Neural cell (in vitro differentiated cells): ENCODE measurements around the gene ADRA1B.

Source experiments
- CTCF ChIP-seq: fragments of 450-650 bp; IDR thresholded peaks from 2 replicates; pipeline ENCODE4 v1.5.1; 2014; ENCODE audit warnings: antibody characterized with exemption, mild to moderate bottlenecking, moderate library complexity; ENCODE audit not compliant: poor library complexity, severe bottlenecking
- EZH2 ChIP-seq: fragments of 200-600, 300-800 bp; shearing (Covaris generic), sonication (generic); IDR thresholded peaks from 2 replicates; pipeline ENCODE4 v1.6.1; 2014; ENCODE audit warnings: antibody characterized with exemption, low read length, borderline replicate concordance, mild to moderate bottlenecking; ENCODE audit not compliant: insufficient read depth, poor library complexity, severe bottlenecking
- POLR2AphosphoS5 ChIP-seq: IDR thresholded peaks from 2 replicates; pipeline ENCODE4 v1.6.1; 2012
- TAF1 ChIP-seq: IDR thresholded peaks from 2 replicates; pipeline ENCODE4 v1.6.1; 2012; ENCODE audit warnings: low read depth
- TF ChIP-seq, protein P1 (sequence below): IDR thresholded peaks from 2 replicates; pipeline ENCODE4 v1.6.1; 2012; ENCODE audit warnings: borderline replicate concordance

DNA sequence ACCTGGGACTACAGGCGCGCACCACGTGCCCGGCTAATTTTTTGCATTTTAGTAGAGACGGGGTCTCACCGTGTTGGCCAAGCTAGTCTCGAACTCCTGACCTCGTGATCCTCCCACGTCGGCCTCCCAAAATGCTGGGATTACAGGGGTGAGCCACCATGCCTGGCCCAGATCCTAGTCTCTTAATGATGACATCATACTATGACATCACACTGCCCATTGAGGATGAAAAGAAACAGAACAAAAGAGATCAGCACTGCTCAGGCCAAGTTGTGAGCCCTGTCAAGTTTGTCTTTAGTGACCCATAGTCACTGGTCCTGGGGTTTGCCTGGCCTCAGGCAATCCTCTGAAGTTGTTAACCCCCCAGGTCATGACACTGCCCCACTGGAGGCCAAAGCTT, 21.3 kb downstream of the ADRA1B start:
- TF ChIP-seq CTCF: no peak
- TF ChIP-seq, protein P1, sequence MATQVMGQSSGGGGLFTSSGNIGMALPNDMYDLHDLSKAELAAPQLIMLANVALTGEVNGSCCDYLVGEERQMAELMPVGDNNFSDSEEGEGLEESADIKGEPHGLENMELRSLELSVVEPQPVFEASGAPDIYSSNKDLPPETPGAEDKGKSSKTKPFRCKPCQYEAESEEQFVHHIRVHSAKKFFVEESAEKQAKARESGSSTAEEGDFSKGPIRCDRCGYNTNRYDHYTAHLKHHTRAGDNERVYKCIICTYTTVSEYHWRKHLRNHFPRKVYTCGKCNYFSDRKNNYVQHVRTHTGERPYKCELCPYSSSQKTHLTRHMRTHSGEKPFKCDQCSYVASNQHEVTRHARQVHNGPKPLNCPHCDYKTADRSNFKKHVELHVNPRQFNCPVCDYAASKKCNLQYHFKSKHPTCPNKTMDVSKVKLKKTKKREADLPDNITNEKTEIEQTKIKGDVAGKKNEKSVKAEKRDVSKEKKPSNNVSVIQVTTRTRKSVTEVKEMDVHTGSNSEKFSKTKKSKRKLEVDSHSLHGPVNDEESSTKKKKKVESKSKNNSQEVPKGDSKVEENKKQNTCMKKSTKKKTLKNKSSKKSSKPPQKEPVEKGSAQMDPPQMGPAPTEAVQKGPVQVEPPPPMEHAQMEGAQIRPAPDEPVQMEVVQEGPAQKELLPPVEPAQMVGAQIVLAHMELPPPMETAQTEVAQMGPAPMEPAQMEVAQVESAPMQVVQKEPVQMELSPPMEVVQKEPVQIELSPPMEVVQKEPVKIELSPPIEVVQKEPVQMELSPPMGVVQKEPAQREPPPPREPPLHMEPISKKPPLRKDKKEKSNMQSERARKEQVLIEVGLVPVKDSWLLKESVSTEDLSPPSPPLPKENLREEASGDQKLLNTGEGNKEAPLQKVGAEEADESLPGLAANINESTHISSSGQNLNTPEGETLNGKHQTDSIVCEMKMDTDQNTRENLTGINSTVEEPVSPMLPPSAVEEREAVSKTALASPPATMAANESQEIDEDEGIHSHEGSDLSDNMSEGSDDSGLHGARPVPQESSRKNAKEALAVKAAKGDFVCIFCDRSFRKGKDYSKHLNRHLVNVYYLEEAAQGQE: no peak
- TF ChIP-seq EZH2: no peak
- no peak for TF ChIP-seq POLR2AphosphoS5
- TF ChIP-seq TAF1: no peak
